ENCODE measurements around the gene SLC38A10. TPM values are rescaled to one million over a fixed set of nuclear protein-coding genes. Genes with fewer than 3 reads are reported as not detected.

The SLC38A10 gene
- total RNA-seq, 4 donors from 2014 or later = 126 to 206 (median 169) TPM

- Histone ChIP-seq H3K27me3 (no peaks in the 10 kb centered on the region), H3K27ac (no peak overlapping the region), H3K4me3 (no peak overlapping the region), H3K9me3 (no peaks in the 10 kb centered on the region), H3K4me1 (peaks cover 0 to 10% (median 0%) of the 10 kb centered on the region in 4 donors), H3K36me3 (peaks cover 0 to 86% (median 0%) of the 10 kb centered on the region in 3 donors)
- no peak for TF ChIP-seq POLR2A (IDR thresholded peaks at IDR 0.05)
- TF ChIP-seq CTCF (IDR thresholded peaks at IDR 0.05) = no peak
- no peak for DNase-seq
Observed at GRCh38 chr17:81272616-81273015, 22.5 kb downstream of the SLC38A10 start.

GRCh38 chr17:81271226-81271625 is 23.9 kb downstream of the SLC38A10 start:
- Histone ChIP-seq H3K9me3 (no peaks in the 10 kb centered on the region), H3K27ac (no peak overlapping the region), H3K36me3 (peaks cover 0 to 76% (median 0%) of the 10 kb centered on the region in 3 donors), H3K4me1 (no peaks in the 10 kb centered on the region), H3K4me3 (no peak overlapping the region), H3K27me3 (no peaks in the 10 kb centered on the region)
- TF ChIP-seq CTCF (IDR thresholded peaks at IDR 0.05) = no peak
- TF ChIP-seq POLR2A (IDR thresholded peaks at IDR 0.05) = no peak
- no peak for DNase-seq

GRCh38 chr17:81270279-81270678 is 24.8 kb downstream of the SLC38A10 start:
- DNase-seq = no peak
- no peak overlapping the region for H3K27ac ChIP-seq
- no peaks in the 10 kb centered on the region for H3K4me1 ChIP-seq
- TF ChIP-seq POLR2A (IDR thresholded peaks at IDR 0.05) (no peak), CTCF (IDR thresholded peaks at IDR 0.05) (no peak)
- no peak overlapping the region for H3K4me3 ChIP-seq
- H3K9me3 ChIP-seq = no peaks in the 10 kb centered on the region
- peaks cover 0 to 78% (median 0%) of the 10 kb centered on the region in 3 donors for H3K36me3 ChIP-seq
- H3K27me3 ChIP-seq = no peaks in the 10 kb centered on the region

- no peak overlapping the region for H3K27ac ChIP-seq
- peaks cover 0 to 77% (median 0%) of the 10 kb centered on the region in 3 donors for H3K36me3 ChIP-seq
- TF ChIP-seq POLR2A (IDR thresholded peaks at IDR 0.05) (no peak), CTCF (IDR thresholded peaks at IDR 0.05) (no peak)
Observed at GRCh38 chr17:81267390-81268067, 27.6 kb downstream of the SLC38A10 start.

GRCh38 chr17:81265576-81265975 is 29.5 kb downstream of the SLC38A10 start:
- no peak overlapping the region for H3K4me3 ChIP-seq
- peaks cover 0 to 76% (median 0%) of the 10 kb centered on the region in 3 donors for H3K36me3 ChIP-seq
- H3K9me3 ChIP-seq = no peaks in the 10 kb centered on the region
- no peaks in the 10 kb centered on the region for H3K27me3 ChIP-seq
- no peak overlapping the region for H3K27ac ChIP-seq
- no peak for DNase-seq
- no peaks in the 10 kb centered on the region for H3K4me1 ChIP-seq
- no peak for TF ChIP-seq POLR2A (IDR thresholded peaks at IDR 0.05)
- no peak for TF ChIP-seq CTCF (IDR thresholded peaks at IDR 0.05)

More at GRCh38 chr17:81267390-81268067, 27.6 kb downstream of the SLC38A10 start:
- Histone ChIP-seq H3K4me3 (no peak overlapping the region), H3K4me1 (no peaks in the 10 kb centered on the region), H3K27me3 (no peaks in the 10 kb centered on the region), H3K9me3 (no peaks in the 10 kb centered on the region)
- no peak for DNase-seq
